ENCODE results near the gene NCKIPSD.

DNA sequence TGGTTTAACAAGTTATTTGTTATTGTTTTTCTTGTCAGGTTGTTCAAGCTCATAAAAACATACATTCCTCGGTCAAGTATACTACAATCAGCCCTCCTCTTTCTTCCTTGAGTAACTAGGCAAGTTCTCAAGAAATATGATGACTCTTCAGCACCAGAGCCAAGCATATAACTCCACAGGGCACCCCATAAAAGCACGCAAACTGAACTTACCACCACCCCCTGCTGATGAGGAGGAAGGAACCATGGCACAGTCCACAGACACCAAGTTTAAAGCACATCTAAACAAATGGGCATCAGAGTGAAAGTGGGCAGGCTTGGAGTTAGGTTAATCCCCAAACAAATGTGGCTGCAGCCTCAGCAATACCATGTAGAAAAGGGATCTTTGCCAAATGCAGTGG, 26.0 kb upstream of the NCKIPSD start:
- TF ChIP-seq POLR2A (IDR thresholded peaks at IDR 0.05; ENCODE audit: low read length) (no peak), GATA1 (IDR thresholded peaks at IDR 0.05; ENCODE audit: low read depth, low read length) (no peak)

Measured in erythroblast (primary cell).